Gastroesophageal sphincter (tissue), 3 donors: Measurements from ENCODE around the gene AQP7.
"Not testable (repeated sequence)": the region's sequence is repeated elsewhere in the genome, so short reads cannot be mapped to it uniquely, and the experiment has no call there.

Source experiments
- POLR2A ChIP-seq, 2 donors: fragments of 450-650 bp; IDR thresholded peaks; one replicate each; pipeline ENCODE4 v1.6.1; 2017; ENCODE audit warnings: antibody characterized with exemption in 2 of 2, mild to moderate bottlenecking in 2 of 2, moderate library complexity in 1 of 2
- POLR2AphosphoS5 ChIP-seq: sonication (generic); formaldehyde crosslinking; IDR thresholded peaks from one replicate; pipeline ENCODE4 v1.6.1; 2017; ENCODE audit warnings: antibody characterized with exemption
- TF ChIP-seq, protein P1 (sequence below), 4 experiments: fragments of 200-600 bp in 2 of 4; fragments of 450-650 bp in 2 of 4; sonication (generic) in 1 of 4; IDR thresholded peaks; one replicate each; pipeline ENCODE4 v1.5.1; 2017 to 2019; ENCODE audit warnings: antibody characterized with exemption in 4 of 4, mild to moderate bottlenecking in 2 of 4, moderate library complexity in 2 of 4

DNA sequence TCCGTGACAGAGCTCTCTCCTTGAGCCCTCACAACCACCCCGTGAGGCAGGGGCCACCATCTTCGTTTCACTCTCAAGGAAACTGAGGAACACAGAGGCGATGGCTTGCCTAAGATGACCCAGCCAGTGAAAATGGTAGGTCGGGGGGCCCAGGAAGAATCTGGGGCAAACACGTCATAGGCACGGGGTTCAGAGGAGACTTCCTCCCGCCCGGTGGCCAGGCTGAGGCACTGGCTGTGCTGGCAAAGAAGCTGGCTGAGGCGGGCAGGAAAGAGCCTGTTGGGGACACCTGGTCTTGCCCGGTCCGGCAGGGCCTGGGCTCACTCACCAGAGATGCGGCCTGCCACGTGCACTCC lies 15.7 kb downstream of the AQP7 start:
- TF ChIP-seq, protein P1, sequence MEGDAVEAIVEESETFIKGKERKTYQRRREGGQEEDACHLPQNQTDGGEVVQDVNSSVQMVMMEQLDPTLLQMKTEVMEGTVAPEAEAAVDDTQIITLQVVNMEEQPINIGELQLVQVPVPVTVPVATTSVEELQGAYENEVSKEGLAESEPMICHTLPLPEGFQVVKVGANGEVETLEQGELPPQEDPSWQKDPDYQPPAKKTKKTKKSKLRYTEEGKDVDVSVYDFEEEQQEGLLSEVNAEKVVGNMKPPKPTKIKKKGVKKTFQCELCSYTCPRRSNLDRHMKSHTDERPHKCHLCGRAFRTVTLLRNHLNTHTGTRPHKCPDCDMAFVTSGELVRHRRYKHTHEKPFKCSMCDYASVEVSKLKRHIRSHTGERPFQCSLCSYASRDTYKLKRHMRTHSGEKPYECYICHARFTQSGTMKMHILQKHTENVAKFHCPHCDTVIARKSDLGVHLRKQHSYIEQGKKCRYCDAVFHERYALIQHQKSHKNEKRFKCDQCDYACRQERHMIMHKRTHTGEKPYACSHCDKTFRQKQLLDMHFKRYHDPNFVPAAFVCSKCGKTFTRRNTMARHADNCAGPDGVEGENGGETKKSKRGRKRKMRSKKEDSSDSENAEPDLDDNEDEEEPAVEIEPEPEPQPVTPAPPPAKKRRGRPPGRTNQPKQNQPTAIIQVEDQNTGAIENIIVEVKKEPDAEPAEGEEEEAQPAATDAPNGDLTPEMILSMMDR (IDR thresholded peaks at IDR 0.05), result not testable (repeated sequence)
- not testable (repeated sequence) for TF ChIP-seq POLR2AphosphoS5; POLR2A (IDR thresholded peaks at IDR 0.05)
